ENCODE results near the gene KRT222.

The KRT222 gene

GRCh38 chr17:40612599-40613244 lies 52.3 kb downstream of the KRT222 start:
- Histone ChIP-seq H3K9me3 (no peaks in the 10 kb centered on the region), H3K4me1 (ENCODE audit: control insufficient read depth in 1 of 2, insufficient read depth in 1 of 2, low read depth in 1 of 2, low read length in 1 of 2) (no peaks in the 10 kb centered on the region), H3K27me3 (peaks cover 50% of the 10 kb centered on the region), H3K36me3 (no peaks in the 10 kb centered on the region), H3K27ac (no peak overlapping the region), H3K4me3 (ENCODE audit: low read depth in 1 of 2, low read length in 1 of 2) (no peak overlapping the region)
- no peak for TF ChIP-seq CTCF (IDR thresholded peaks at IDR 0.05)

GRCh38 chr17:40611840-40612474 lies 53.0 kb downstream of the KRT222 start:
- H3K4me1 ChIP-seq (ENCODE audit: control insufficient read depth in 1 of 2, insufficient read depth in 1 of 2, low read depth in 1 of 2, low read length in 1 of 2): no peaks in the 10 kb centered on the region
- no peak overlapping the region for H3K27ac ChIP-seq

GRCh38 chr17:40610359-40610758 lies 54.6 kb downstream of the KRT222 start:
- H3K27ac ChIP-seq: no peak overlapping the region
- no peak for TF ChIP-seq CTCF (IDR thresholded peaks at IDR 0.05)
- H3K27me3 ChIP-seq: peaks cover 32% of the 10 kb centered on the region
- H3K4me1 ChIP-seq (ENCODE audit: control insufficient read depth in 1 of 2, insufficient read depth in 1 of 2, low read depth in 1 of 2, low read length in 1 of 2): no peaks in the 10 kb centered on the region
- H3K4me3 ChIP-seq (ENCODE audit: low read depth in 1 of 2, low read length in 1 of 2): no peak overlapping the region
- no peaks in the 10 kb centered on the region for H3K9me3 ChIP-seq
- H3K36me3 ChIP-seq: no peaks in the 10 kb centered on the region

More at GRCh38 chr17:40611840-40612474, 53.0 kb downstream of the KRT222 start:
- TF ChIP-seq CTCF (IDR thresholded peaks at IDR 0.05): no peak
- Histone ChIP-seq H3K4me3 (ENCODE audit: low read depth in 1 of 2, low read length in 1 of 2) (no peak overlapping the region), H3K27me3 (peaks cover 47% of the 10 kb centered on the region), H3K9me3 (no peaks in the 10 kb centered on the region), H3K36me3 (no peaks in the 10 kb centered on the region)

- Histone ChIP-seq H3K4me3 (ENCODE audit: low read depth in 1 of 2, low read length in 1 of 2) (no peak overlapping the region), H3K4me1 (ENCODE audit: control insufficient read depth in 1 of 2, insufficient read depth in 1 of 2, low read depth in 1 of 2, low read length in 1 of 2) (no peaks in the 10 kb centered on the region), H3K27me3 (peaks cover 23% of the 10 kb centered on the region), H3K36me3 (no peaks in the 10 kb centered on the region), H3K9me3 (no peaks in the 10 kb centered on the region), H3K27ac (no peak overlapping the region)
- TF ChIP-seq CTCF (IDR thresholded peaks at IDR 0.05): no peak
Observed at GRCh38 chr17:40608061-40608581, 56.9 kb downstream of the KRT222 start.

- H3K4me3 ChIP-seq (ENCODE audit: low read depth in 1 of 2, low read length in 1 of 2): no peak overlapping the region
Observed at GRCh38 chr17:40607641-40608040, 57.3 kb downstream of the KRT222 start.

More at GRCh38 chr17:40607641-40608040, 57.3 kb downstream of the KRT222 start:
- no peaks in the 10 kb centered on the region for H3K4me1 ChIP-seq (ENCODE audit: control insufficient read depth in 1 of 2, insufficient read depth in 1 of 2, low read depth in 1 of 2, low read length in 1 of 2)
- H3K9me3 ChIP-seq: no peaks in the 10 kb centered on the region
- no peaks in the 10 kb centered on the region for H3K36me3 ChIP-seq
- peaks cover 22% of the 10 kb centered on the region for H3K27me3 ChIP-seq
- no peak overlapping the region for H3K27ac ChIP-seq
- no peak for TF ChIP-seq CTCF (IDR thresholded peaks at IDR 0.05)
